GM23338 (cell line): ENCODE data around the gene VIPR1. TPM values are rescaled to one million over a fixed set of nuclear protein-coding genes. Genes with fewer than 3 reads are reported as not detected.

Experiments
- ATAC-seq: fragments of 200-7000 bp; cut with Tn5 transposase; 3 replicates; pipeline ENCODE4 v1.9.1; 2020
- DNase-seq: peaks from one replicate; pipeline ENCODE4 v3.0.0-alpha.2; 2015; ENCODE audit warnings: low spot score
- H2AFZ ChIP-seq: fragments of 200-600 bp; sonication (generic); 2 replicates; pipeline ENCODE4 v1.8.0; 2016; ENCODE audit warnings: antibody characterized with exemption, mild to moderate bottlenecking, moderate library complexity
- H3F3A ChIP-seq: fragments of 200-600 bp; sonication (generic); replicated peaks from 2 replicates; pipeline ENCODE4 v1.8.0; 2017; ENCODE audit warnings: antibody characterized with exemption, mixed run types, low read depth
- H3K27ac ChIP-seq: fragments of 200-600 bp; sonication (generic); 2 replicates; pipeline ENCODE4 v1.6.1; 2016; ENCODE audit warnings: low read depth
- H3K27me3 ChIP-seq: fragments of 200-600 bp; sonication (generic); 2 replicates; pipeline ENCODE4 v1.8.0; 2016; ENCODE audit warnings: mild to moderate bottlenecking, mixed run types, moderate library complexity; ENCODE audit not compliant: insufficient read depth
- H3K36me3 ChIP-seq: fragments of 200-600 bp; sonication (generic); 2 replicates; pipeline ENCODE4 v1.8.0; 2016; ENCODE audit warnings: mild to moderate bottlenecking; ENCODE audit not compliant: insufficient read depth
- H3K4me1 ChIP-seq: fragments of 200-600 bp; sonication (generic); 2 replicates; pipeline ENCODE4 v1.8.0; 2016; ENCODE audit warnings: mild to moderate bottlenecking, moderate library complexity; ENCODE audit not compliant: insufficient read depth
- H3K4me2 ChIP-seq: fragments of 200-600 bp; sonication (generic); 2 replicates; pipeline ENCODE4 v1.7.1; 2017; ENCODE audit warnings: mixed run types
- H3K4me3 ChIP-seq: fragments of 200-600 bp; sonication (generic); 2 replicates; pipeline ENCODE4 v1.6.1; 2016; ENCODE audit warnings: mixed run types
- H3K79me2 ChIP-seq: fragments of 200-600 bp; sonication (generic); replicated peaks from 2 replicates; pipeline ENCODE4 v1.8.0; 2017; ENCODE audit warnings: mild to moderate bottlenecking; ENCODE audit not compliant: insufficient read depth
- H3K9me2 ChIP-seq: fragments of 200-600 bp; sonication (generic); 2 replicates; pipeline ENCODE4 v1.8.0; 2017; ENCODE audit not compliant: insufficient read depth
- H4K20me1 ChIP-seq: fragments of 200-600 bp; sonication (generic); replicated peaks from 2 replicates; pipeline ENCODE4 v1.8.0; 2017; ENCODE audit warnings: mild to moderate bottlenecking; ENCODE audit not compliant: insufficient read depth
- H3K27ac Mint-ChIP-seq: 2 replicates; pipeline ENCODE4 v1.8.0; 2020; ENCODE audit warnings: inconsistent platforms, mild to moderate bottlenecking, moderate library complexity, mixed read lengths
- H3K27me3 Mint-ChIP-seq: 3 replicates; pipeline ENCODE4 v1.8.0; 2022; ENCODE audit warnings: low read depth, mild to moderate bottlenecking, moderate library complexity, mixed read lengths, inconsistent platforms; ENCODE audit not compliant: insufficient read depth, poor library complexity
- H3K36me3 Mint-ChIP-seq: 3 replicates; pipeline ENCODE4 v1.8.0; 2021; ENCODE audit warnings: low read depth, mild to moderate bottlenecking, inconsistent platforms, moderate library complexity, mixed read lengths
- H3K4me1 Mint-ChIP-seq: 3 replicates; pipeline ENCODE4 v1.8.0; 2020; ENCODE audit warnings: mild to moderate bottlenecking, inconsistent platforms, mixed read lengths
- H3K4me3 Mint-ChIP-seq: 3 replicates; pipeline ENCODE4 v1.8.0; 2021; ENCODE audit warnings: moderate library complexity, mild to moderate bottlenecking, inconsistent platforms, mixed read lengths
- H3K9me3 Mint-ChIP-seq: 3 replicates; pipeline ENCODE4 v1.8.0; 2020; ENCODE audit warnings: moderate library complexity, mild to moderate bottlenecking, inconsistent platforms, mixed read lengths
- REST ChIP-seq: IDR thresholded peaks from one replicate; pipeline ENCODE4 v1.6.1; 2018; ENCODE audit warnings: antibody characterized with exemption; ENCODE audit not compliant: unreplicated experiment
- ZNF462 ChIP-seq: fragments of 250-450 bp; sonication (Bioruptor Pico); IDR thresholded peaks from 2 replicates; pipeline ENCODE4 v1.5.0; 2020; ENCODE audit warnings: mild to moderate bottlenecking, moderate library complexity
- polyA plus RNA-seq: library from polyadenylated mRNA; unstranded; fragments of >200 nt; fragmentation: Nextera tagmentation; extraction: Ambion mirVana; gene quantifications from 2 replicates; pipeline ENCODE4 v1.2.1, GENCODE V29; 2016
- total RNA-seq: library from RNA; depleted of rRNA; stranded (reverse); fragments of >200 nt; shearing (Covaris generic); gene quantifications from 2 replicates; pipeline ENCODE4 v1.2.3, GENCODE V29; 2014

The VIPR1 gene
- total and polyA plus RNA-seq, 2 experiments from 2014 or later = 6.3 to 19.3 TPM

GRCh38 chr3:42545284-42545900, 42.9 kb downstream of the VIPR1 start:
- H3K27me3 ChIP-seq = no peaks in the 10 kb centered on the region
- ATAC-seq (peak; percentile 10; the same call in 2 of the 3 replicates), DNase-seq (no peak)
- Mint-ChIP-seq H3K27ac (no peak overlapping the region), H3K9me3 (no peaks in the 10 kb centered on the region; the same call in 2 of the 3 replicates), H3K27me3 (peaks cover 8% of the 10 kb centered on the region), H3K36me3 (no peaks in the 10 kb centered on the region; the same call in 1 of the 3 replicates), H3K4me3 (no peak overlapping the region), H3K4me1 (peaks cover 11% of the 10 kb centered on the region; the same call in 2 of the 3 replicates)
- H3K4me2 ChIP-seq = no peak overlapping the region
- H3K79me2 ChIP-seq = no peaks in the 10 kb centered on the region
- H3K4me1 ChIP-seq = no peaks in the 10 kb centered on the region
- H3K4me3 ChIP-seq = no peak overlapping the region
- no peak for TF ChIP-seq REST
- no peak for TF ChIP-seq ZNF462
- 0 out of 2 replicates have a peak, but pooled peaks cover 3% of the 10 kb centered on the region for H3F3A ChIP-seq
- no peaks in the 10 kb centered on the region; the same call in 1 of the 2 replicates for H4K20me1 ChIP-seq
- no peaks in the 10 kb centered on the region for H3K9me2 ChIP-seq
- H3K27ac ChIP-seq = no peak overlapping the region
- H2AFZ ChIP-seq = no peak overlapping the region
- H3K36me3 ChIP-seq = no peaks in the 10 kb centered on the region
